Mesothelial cell of epicardium (in vitro differentiated cells): ENCODE results near the gene KLHL14. TPM values are rescaled to one million over a fixed set of nuclear protein-coding genes. Genes with fewer than 3 reads are reported as not detected.
"Not testable (repeated sequence)": the region's sequence is repeated elsewhere in the genome, so short reads cannot be mapped to it uniquely, and the experiment has no call there.

Source experiments
- DNase-seq, 2 experiments: peaks; one replicate each; pipeline ENCODE4 v3.0.0; 2021; ENCODE audit warnings: low spot score in 2 of 2; ENCODE audit not compliant: unreplicated experiment in 2 of 2
- H3K27ac Mint-ChIP-seq: 2 replicates; pipeline ENCODE4 v1.8.0; 2021; ENCODE audit warnings: mixed read lengths
- H3K27me3 Mint-ChIP-seq: 2 replicates; pipeline ENCODE4 v1.8.0; 2021; ENCODE audit warnings: low read depth, mixed read lengths
- H3K36me3 Mint-ChIP-seq: 2 replicates; pipeline ENCODE4 v1.8.0; 2021; ENCODE audit warnings: mixed read lengths
- H3K4me1 Mint-ChIP-seq: 2 replicates; pipeline ENCODE4 v1.8.0; 2021; ENCODE audit warnings: mixed read lengths
- H3K4me3 Mint-ChIP-seq: 2 replicates; pipeline ENCODE4 v1.8.0; 2021; ENCODE audit warnings: mild to moderate bottlenecking, moderate library complexity, mixed read lengths
- H3K9me3 Mint-ChIP-seq: 2 replicates; pipeline ENCODE4 v1.8.0; 2021; ENCODE audit warnings: mixed read lengths
- CTCF ChIP-seq: fragments of 200-600 bp; sonication (generic); IDR thresholded peaks from one replicate; pipeline ENCODE4 v1.5.0; 2021; ENCODE audit warnings: antibody characterized with exemption; ENCODE audit not compliant: unreplicated experiment
- total RNA-seq: library from RNA; stranded (reverse); gene quantifications from 3 replicates; pipeline ENCODE4 v1.2.1, GENCODE V29; 2021

Gene KLHL14
- total RNA-seq, 1 donor from 2014 or later: 0.04 TPM

DNA sequence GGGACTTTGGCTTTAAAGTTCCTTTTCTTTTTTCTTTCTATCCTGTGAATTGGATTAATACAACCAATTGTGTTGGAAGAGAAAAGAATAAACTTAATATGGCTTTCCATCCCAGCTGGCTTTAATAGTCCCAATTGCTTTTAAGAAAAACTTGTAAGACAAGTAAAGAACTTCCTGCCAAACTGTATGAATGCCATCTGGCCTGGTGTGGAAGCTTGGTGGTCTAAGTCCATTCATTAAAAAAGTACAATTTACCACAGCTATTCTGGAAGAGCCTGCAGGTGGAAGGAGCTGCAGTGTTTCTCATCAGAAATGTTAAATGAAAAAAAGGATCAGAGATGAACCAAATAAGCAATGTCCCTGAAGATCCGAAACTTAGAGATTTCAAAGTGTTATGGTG lies 103.9 kb downstream of the KLHL14 start:
- DNase-seq: no peak
- Mint-ChIP-seq H3K36me3 (no peaks in the 10 kb centered on the region), H3K9me3 (peaks cover 7% of the 10 kb centered on the region), H3K27ac (no peak overlapping the region), H3K4me3 (no peak overlapping the region), H3K27me3 (peaks cover 4% of the 10 kb centered on the region), H3K4me1 (peaks cover 2% of the 10 kb centered on the region)
- no peak for TF ChIP-seq CTCF

- H3K9me3 Mint-ChIP-seq: peaks cover 31% of the 10 kb centered on the region
- H3K4me3 Mint-ChIP-seq: no peak overlapping the region
- no peak overlapping the region for H3K27ac Mint-ChIP-seq
- no peak for DNase-seq
- H3K4me1 Mint-ChIP-seq: no peaks in the 10 kb centered on the region
- no peaks in the 10 kb centered on the region for H3K36me3 Mint-ChIP-seq
- peaks cover 14% of the 10 kb centered on the region for H3K27me3 Mint-ChIP-seq
- no peak for TF ChIP-seq CTCF
Measured at GRCh38 chr18:32661486-32662299, 111.1 kb downstream of the KLHL14 start.

DNA sequence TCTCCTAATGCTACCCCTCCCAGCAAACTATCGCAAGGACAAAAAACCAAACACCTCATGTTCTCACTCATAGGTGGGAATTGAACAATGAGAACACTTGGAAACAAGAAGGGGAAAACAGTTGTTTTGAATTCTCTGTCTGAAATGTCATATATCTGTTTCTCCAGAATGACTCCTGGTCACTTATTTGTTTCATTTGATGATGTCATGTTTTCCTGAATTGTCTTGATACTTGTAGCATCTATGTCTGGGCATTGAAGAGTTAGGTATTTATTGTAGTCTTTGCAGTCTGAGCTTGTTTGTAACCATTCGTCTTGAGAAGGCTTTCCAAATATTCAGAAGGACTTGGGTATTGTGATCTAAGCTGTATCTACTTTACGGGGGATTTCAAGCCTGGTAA lies 118.3 kb downstream of the KLHL14 start:
- H3K27me3 Mint-ChIP-seq, H3K36me3 Mint-ChIP-seq, DNase-seq, H3K4me3 Mint-ChIP-seq, H3K27ac Mint-ChIP-seq, H3K4me1 Mint-ChIP-seq: not testable (repeated sequence)
- H3K9me3 Mint-ChIP-seq: peaks cover 25% of the 10 kb centered on the region

DNA sequence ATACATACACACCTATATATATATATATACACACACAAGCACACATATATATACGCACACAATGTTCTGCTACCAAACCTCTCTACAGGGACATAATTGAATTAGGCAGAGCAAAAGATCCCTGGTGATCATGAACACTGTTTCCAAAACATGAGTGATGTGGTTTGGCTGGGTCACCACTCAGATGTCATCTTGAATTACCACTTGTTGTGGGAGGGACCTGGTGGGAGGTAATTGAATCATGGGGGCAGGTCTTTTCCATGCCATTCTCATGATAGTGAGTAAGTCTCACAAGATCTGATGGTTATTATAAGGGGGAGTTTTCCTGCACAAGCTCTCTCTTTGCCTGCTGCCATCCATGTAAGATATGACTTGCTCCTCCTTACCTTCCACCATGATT lies 135.2 kb downstream of the KLHL14 start:
- DNase-seq, H3K27ac Mint-ChIP-seq, H3K36me3 Mint-ChIP-seq, H3K4me3 Mint-ChIP-seq, H3K4me1 Mint-ChIP-seq, H3K9me3 Mint-ChIP-seq: not testable (repeated sequence)
- H3K27me3 Mint-ChIP-seq: peaks cover 37% of the 10 kb centered on the region

- H3K4me1 Mint-ChIP-seq: no peaks in the 10 kb centered on the region
Measured at GRCh38 chr18:32637226-32637625, 135.6 kb downstream of the KLHL14 start.

GRCh38 chr18:32634876-32635431 lies 137.9 kb downstream of the KLHL14 start:
- Mint-ChIP-seq H3K4me1 (peaks cover 3% of the 10 kb centered on the region), H3K27ac (no peak overlapping the region), H3K4me3 (no peak overlapping the region), H3K9me3 (no peaks in the 10 kb centered on the region), H3K36me3 (no peaks in the 10 kb centered on the region), H3K27me3 (peaks cover 17% of the 10 kb centered on the region)
- no peak for DNase-seq
- no peak for TF ChIP-seq CTCF

More at GRCh38 chr18:32637226-32637625, 135.6 kb downstream of the KLHL14 start:
- no peak for TF ChIP-seq CTCF
- no peak overlapping the region for H3K4me3 Mint-ChIP-seq
- H3K27me3 Mint-ChIP-seq: peaks cover 34% of the 10 kb centered on the region
- H3K9me3 Mint-ChIP-seq: no peaks in the 10 kb centered on the region
- no peak overlapping the region for H3K27ac Mint-ChIP-seq
- no peak for DNase-seq
- no peaks in the 10 kb centered on the region for H3K36me3 Mint-ChIP-seq
